HepG2 (cell line): ENCODE measurements around the gene SHROOM2. TPM values are rescaled to one million over a fixed set of nuclear protein-coding genes. Genes with fewer than 3 reads are reported as not detected.

ENCODE experiments used
- ATAC-seq: fragments of 200-7000 bp; cut with Tn5 transposase; 3 replicates; pipeline ENCODE4 v1.9.1; 2020; ENCODE audit warnings: mild to moderate bottlenecking, moderate library complexity
- BruUV-seq: library from RNA; stranded (reverse); fragments of 400-500 nt; replicated peaks from 2 replicates; lab custom pipeline; 2021; lab: Mats Ljungman, UMichigan
- CTCF ChIA-PET: fragments of 300-600 bp; formaldehyde crosslinking; extraction: SDS; loops from one replicate; lab custom pipeline; 2021; ENCODE audit warnings: low total read pairs, inconsistent platforms, low intra/inter-chr PET ratio; lab: Yijun Ruan, JAX
- POLR2A ChIA-PET: fragments of 350-600 bp; sonication (Branson Sonifier 250); formaldehyde crosslinking; loops from one replicate; lab custom pipeline; 2020; ENCODE audit warnings: antibody characterized with exemption, inconsistent platforms; lab: Yijun Ruan, JAX
- DNase-seq: peaks from one replicate; pipeline ENCODE4 v3.0.0-alpha.2; 2015; ENCODE audit warnings: low spot score
- FAIRE-seq: peaks from 3 replicates; lab custom pipeline; 2011; peaks lifted over from hg19 to GRCh38; lab: Jason Lieb, UNC
- H2AFZ ChIP-seq: one replicate; pipeline ENCODE4 v1.6.1; 2011; ENCODE audit warnings: low read length, inconsistent platforms
- H3K27ac ChIP-seq: fragments of 300-600 bp; 3 replicates; pipeline ENCODE4 v1.8.0; 2011; ENCODE audit warnings: mixed run types, mild to moderate bottlenecking, mixed read lengths, low read length, inconsistent platforms; ENCODE audit not compliant: insufficient read depth; ENCODE audit errors: extremely low read length
- H3K27me3 ChIP-seq, 2 experiments: fragments of 200-600 bp in 1 of 2; 2 replicates in 1 of 2; 3 replicates in 1 of 2; pipeline versions ENCODE4 v1.6.0 to v1.8.0; 2011; ENCODE audit warnings: low read length in 2 of 2, mild to moderate bottlenecking in 2 of 2, moderate library complexity in 2 of 2, inconsistent platforms in 1 of 2; ENCODE audit not compliant: insufficient read depth in 2 of 2, control insufficient read depth in 1 of 2
- H3K36me3 ChIP-seq, 2 experiments: fragments of 200-600 bp in 1 of 2; replicated peaks in 1 of 2; 2 replicates in 1 of 2; 3 replicates in 1 of 2; pipeline versions ENCODE4 v1.5.1 to v1.8.0; 2011; ENCODE audit warnings: low read length in 2 of 2, inconsistent platforms in 1 of 2; ENCODE audit not compliant: insufficient read depth in 2 of 2, control insufficient read depth in 1 of 2
- H3K4me1 ChIP-seq: 2 replicates; pipeline ENCODE4 v1.5.1; 2012; ENCODE audit warnings: low read length, inconsistent platforms; ENCODE audit not compliant: insufficient read depth
- H3K4me2 ChIP-seq: 2 replicates; pipeline ENCODE4 v1.6.0; 2011; ENCODE audit warnings: low read depth, low read length, inconsistent platforms
- H3K4me3 ChIP-seq, 3 experiments: fragments of 200-600 bp in 1 of 3; sonication (generic), shearing (Covaris generic) in 1 of 3; replicated peaks in 1 of 3; 2 replicates each; pipeline ENCODE4 v1.5.1; 2011 to 2016; ENCODE audit warnings: low read length in 3 of 3, inconsistent platforms in 2 of 3, low read depth in 2 of 3, mild to moderate bottlenecking in 2 of 3, control low read depth in 1 of 3, mixed read lengths in 1 of 3; ENCODE audit not compliant: insufficient read depth in 1 of 3
- H3K79me2 ChIP-seq: one replicate; pipeline ENCODE4 v1.6.1; 2011; ENCODE audit warnings: low read length, inconsistent platforms; ENCODE audit not compliant: insufficient read depth
- H3K9ac ChIP-seq: 2 replicates; pipeline ENCODE4 v1.6.0; 2011; ENCODE audit warnings: mild to moderate bottlenecking, low read depth, low read length, inconsistent platforms; ENCODE audit not compliant: insufficient read depth
- H3K9me3 ChIP-seq: 2 replicates; pipeline ENCODE4 v1.5.1; 2012; ENCODE audit warnings: mild to moderate bottlenecking, low read length
- H4K20me1 ChIP-seq: 2 replicates; pipeline ENCODE4 v1.6.0; 2011; ENCODE audit warnings: inconsistent platforms, mild to moderate bottlenecking, low read length, moderate library complexity; ENCODE audit not compliant: insufficient read depth
- AFF4 ChIP-seq: sonication (generic); formaldehyde crosslinking; IDR thresholded peaks from 2 replicates; pipeline ENCODE4 v1.4.0; 2020; ENCODE audit warnings: missing genetic modification reagents
- AGO1 ChIP-seq: fragments of 200-400 bp; formaldehyde crosslinking; IDR thresholded peaks from 2 replicates; pipeline ENCODE4 v1.6.1; 2017; ENCODE audit warnings: mild to moderate bottlenecking, low read depth, low read length, moderate library complexity; ENCODE audit not compliant: poor library complexity, severe bottlenecking
- CEBPZ ChIP-seq: IDR thresholded peaks from 2 replicates; pipeline ENCODE4 v1.6.1; 2012; ENCODE audit warnings: low read length, improper control_type of control experiment
- CHD4 ChIP-seq: fragments of 200-600 bp; sonication (generic); IDR thresholded peaks from 2 replicates; pipeline ENCODE4 v1.7.0; 2017; ENCODE audit warnings: mild to moderate bottlenecking, low read length, borderline replicate concordance
- DMAP1 ChIP-seq: IDR thresholded peaks from 2 replicates; pipeline ENCODE4 v1.6.1; 2016
- FIP1L1 ChIP-seq: fragments of 200-400 bp; formaldehyde crosslinking; IDR thresholded peaks from 2 replicates; pipeline ENCODE4 v1.6.1; 2018; ENCODE audit warnings: low read depth, mild to moderate bottlenecking, low read length, moderate library complexity, borderline replicate concordance; ENCODE audit not compliant: insufficient read depth
- HOXA5 ChIP-seq: sonication (generic); formaldehyde crosslinking; IDR thresholded peaks from 2 replicates; pipeline ENCODE4 v1.4.0; 2020; ENCODE audit warnings: missing genetic modification reagents
- PHF8 ChIP-seq: sonication (generic); formaldehyde crosslinking; IDR thresholded peaks from 2 replicates; pipeline ENCODE4 v1.5.0; 2020; ENCODE audit warnings: missing genetic modification reagents
- SIX1 ChIP-seq: sonication (generic); formaldehyde crosslinking; IDR thresholded peaks from 2 replicates; pipeline ENCODE4 v1.4.0; 2020; ENCODE audit warnings: missing genetic modification reagents, borderline replicate concordance
- TBP ChIP-seq: sonication (generic); formaldehyde crosslinking; IDR thresholded peaks from 2 replicates; pipeline ENCODE4 v1.5.0; 2020; ENCODE audit warnings: missing genetic modification reagents
- THYN1 ChIP-seq: sonication (generic); formaldehyde crosslinking; IDR thresholded peaks from 2 replicates; pipeline ENCODE4 v1.8.1; 2023; ENCODE audit warnings: low read depth, mild to moderate bottlenecking, moderate library complexity, missing genetic modification reagents, borderline replicate concordance
- ZC3H13 ChIP-seq: sonication (generic); formaldehyde crosslinking; IDR thresholded peaks from 2 replicates; pipeline ENCODE4 v1.8.1; 2023; ENCODE audit warnings: mild to moderate bottlenecking, missing genetic modification reagents, moderate library complexity
- ZMYM2 ChIP-seq: sonication (generic); formaldehyde crosslinking; IDR thresholded peaks from 2 replicates; pipeline ENCODE4 v1.8.0; 2022; ENCODE audit warnings: mild to moderate bottlenecking, missing genetic modification reagents
- ZNF660 ChIP-seq: sonication (generic); formaldehyde crosslinking; IDR thresholded peaks from 2 replicates; pipeline ENCODE4 v1.5.1; 2020; ENCODE audit warnings: mild to moderate bottlenecking, low read depth, missing genetic modification reagents, borderline replicate concordance
- WGBS: methylation state at CpG from one replicate; pipeline ENCODE4 v1.1.6; 2017; ENCODE audit warnings: low lambda C conversion rate; 5-methylcytosine and 5-hydroxymethylcytosine counted together
- in situ Hi-C: cut with HindIII; loops from 2 replicates; pipeline ENCODE4 v1.10.0; 2017; ENCODE audit warnings: low pct_unique_long_range_greater_than_20kb; ENCODE audit not compliant: extremely low pct_ligation_motif_present
- intact Hi-C: fragments of 100-400 bp; cut with micrococcal nuclease; formaldehyde crosslinking; loops from one replicate; pipeline ENCODE4 v1.10.0; 2022; ENCODE audit not compliant: unreplicated experiment
- polyA plus RNA-seq, 8 experiments: library from polyadenylated mRNA; depleted of rRNA in 3 of 8; stranded (reverse) in 7 of 8; unstranded in 1 of 8; fragments of >200 nt; fragmentation: Illumina TruSeq in 4 of 8; extraction: Trizol in 4 of 8; gene quantifications; 2 replicates each; pipeline versions ENCODE4 v1.2.1 to v1.2.3, GENCODE V29; 2011 to 2016; ENCODE audit warnings: low read depth in 4 of 8, missing spikeins in 1 of 8, mixed read lengths in 1 of 8; ENCODE audit not compliant: insufficient read depth in 1 of 8
- total RNA-seq, 5 experiments: library from RNA; depleted of rRNA; stranded (reverse); fragments of >200 nt; fragmentation: Illumina TruSeq; extraction: Trizol; gene quantifications; 2 replicates each; pipeline ENCODE4 v1.2.3, GENCODE V29; 2016; ENCODE audit warnings: low read depth in 1 of 5
- TF ChIP-seq, protein P1 (sequence below): IDR thresholded peaks from 2 replicates; pipeline ENCODE4 v1.6.1; 2016; ENCODE audit warnings: mild to moderate bottlenecking, missing biosample characterization, missing genetic modification reagents
- TF ChIP-seq, protein P2 (sequence below): sonication (generic); formaldehyde crosslinking; IDR thresholded peaks from 2 replicates; pipeline ENCODE4 v1.4.0; 2020; ENCODE audit warnings: mild to moderate bottlenecking, missing genetic modification reagents

SHROOM2 gene
- total and polyA plus RNA-seq, 2 of the 13 experiments (the other 11 are each of a cell fraction or from before 2014, with no cell fraction given), result 0.92 to 1.4 TPM

- no peak for TF ChIP-seq CEBPZ
- no peak for TF ChIP-seq SIX1
- no peak for TF ChIP-seq FIP1L1
- no peak for TF ChIP-seq THYN1 (CRISPR knock-in tag)
- no peak for TF ChIP-seq CHD4
- TF ChIP-seq, protein P1, sequence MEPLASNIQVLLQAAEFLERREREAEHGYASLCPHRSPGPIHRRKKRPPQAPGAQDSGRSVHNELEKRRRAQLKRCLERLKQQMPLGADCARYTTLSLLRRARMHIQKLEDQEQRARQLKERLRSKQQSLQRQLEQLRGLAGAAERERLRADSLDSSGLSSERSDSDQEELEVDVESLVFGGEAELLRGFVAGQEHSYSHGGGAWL, result no peak
Observed at GRCh38 chrX:9997041-9997440, 210.8 kb downstream of the SHROOM2 start (continued).

DNA sequence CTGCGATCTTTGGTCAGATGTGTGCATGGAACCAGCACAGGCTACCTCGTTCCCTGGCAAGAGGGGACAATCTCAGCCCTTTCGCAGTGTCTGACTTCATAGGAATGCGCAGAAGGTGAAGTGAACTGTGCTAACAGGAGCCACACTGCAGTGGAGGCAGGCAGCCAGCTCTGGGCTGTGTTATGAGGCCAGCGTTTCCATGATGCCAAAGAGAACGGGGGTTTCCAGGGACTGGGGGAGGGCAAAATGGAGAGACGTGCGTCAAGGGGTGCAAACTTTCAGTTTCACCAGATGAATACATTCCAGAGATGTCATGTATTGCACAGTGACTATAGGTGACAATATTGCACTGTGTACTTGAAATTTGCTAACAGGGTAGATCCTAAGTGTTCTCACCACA lies 211.3 kb downstream of the SHROOM2 start:
- Histone ChIP-seq H2AFZ (no peak overlapping the region), H3K9me3 (no peaks in the 10 kb centered on the region), H3K4me1 (peaks cover 9% of the 10 kb centered on the region; the same call in 1 of the 2 replicates), H4K20me1 (no peaks in the 10 kb centered on the region), H3K9ac (no peak overlapping the region), H3K4me2 (peak overlapping the region; percentile 42; the same call in 1 of the 2 replicates), H3K36me3 (no peaks in the 10 kb centered on the region), H3K27me3 (no peaks in the 10 kb centered on the region), H3K27ac (no peak overlapping the region), H3K4me3 (peak overlapping the region in 1 of 3 experiments; percentile 23; a peak in 2 of 6 replicates), H3K79me2 (no peaks in the 10 kb centered on the region)
- no peak for FAIRE-seq
- peak; percentile 59 for ATAC-seq
- in situ Hi-C loops, result loop anchor here (5.0 to 10.0 kb wide), 2 partner anchors 113 to 115 kb away; no protein-coding TSS in a partner anchor
- CTCF ChIA-PET, result interaction anchor here (9.0 kb wide), 1 partner anchor 120 kb away, joined by 696 read pairs; no protein-coding TSS in a partner anchor
- POLR2A ChIA-PET, result interaction anchor here (1.5 kb wide), 1 partner anchor 20 kb away, joined by 3 read pairs; no protein-coding TSS in a partner anchor
- DNase-seq, result no peak
- intact Hi-C loops, result loop anchor here (5.0 kb wide), 1 partner anchor 105 kb away; no protein-coding TSS in a partner anchor
- no TSS peak for BruUV-seq
- 25% methylated on average over 2 of the region's 8 CpGs for WGBS
- no peak for TF ChIP-seq DMAP1 (CRISPR knock-in tag)
- TF ChIP-seq ZC3H13 (CRISPR knock-in tag), result no peak
- TF ChIP-seq, protein P2, sequence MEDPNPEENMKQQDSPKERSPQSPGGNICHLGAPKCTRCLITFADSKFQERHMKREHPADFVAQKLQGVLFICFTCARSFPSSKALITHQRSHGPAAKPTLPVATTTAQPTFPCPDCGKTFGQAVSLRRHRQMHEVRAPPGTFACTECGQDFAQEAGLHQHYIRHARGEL, result no peak
- TF ChIP-seq ZNF660 (CRISPR knock-in tag), result no peak
- no peak for TF ChIP-seq ZMYM2 (CRISPR knock-in tag)
- TF ChIP-seq TBP (CRISPR knock-in tag), result no peak
- no peak for TF ChIP-seq AGO1
- no peak for TF ChIP-seq HOXA5 (CRISPR knock-in tag)
- no peak for TF ChIP-seq PHF8 (CRISPR knock-in tag)
- no peak for TF ChIP-seq AFF4 (CRISPR knock-in tag)
